Sigmoid colon (tissue), 4 donors: ENCODE data around the gene RBBP9.

ENCODE experiments used
- CTCF ChIP-seq, 4 experiments: fragments of 450-650 bp in 3 of 4; fragments of 200-600 bp in 1 of 4; IDR thresholded peaks; one replicate each; pipeline ENCODE4 v1.5.1; 2016 to 2019; ENCODE audit warnings: antibody characterized with exemption in 4 of 4, mild to moderate bottlenecking in 3 of 4, moderate library complexity in 2 of 4
- POLR2A ChIP-seq, 2 donors: fragments of 450-650 bp; IDR thresholded peaks; one replicate each; pipeline ENCODE4 v1.6.1; 2016; ENCODE audit warnings: antibody characterized with exemption in 2 of 2, mild to moderate bottlenecking in 2 of 2, moderate library complexity in 2 of 2
- POLR2AphosphoS5 ChIP-seq, 4 donors: sonication (generic); formaldehyde crosslinking; IDR thresholded peaks; one replicate each; pipeline ENCODE4 v1.6.1; 2017; ENCODE audit warnings: antibody characterized with exemption in 4 of 4

- TF ChIP-seq CTCF (IDR thresholded peaks at IDR 0.05) (no peak), POLR2AphosphoS5 (IDR thresholded peaks at IDR 0.05) (no peak), POLR2A (IDR thresholded peaks at IDR 0.05) (no peak)
Measured at GRCh38 chr20:18529041-18529440, 32.0 kb upstream of the RBBP9 start.
